Glutamatergic neuron (in vitro differentiated cells): ENCODE results near the gene MEP1A. TPM values are rescaled to one million over a fixed set of nuclear protein-coding genes. Genes with fewer than 3 reads are reported as not detected.

Experiments
- DNase-seq: peaks from one replicate; pipeline ENCODE4 v3.0.0; 2022
- H3K27ac Mint-ChIP-seq: one replicate; pipeline ENCODE4 v1.8.0; 2020; ENCODE audit warnings: mild to moderate bottlenecking, mixed read lengths, inconsistent platforms; ENCODE audit not compliant: unreplicated experiment
- H3K27me3 Mint-ChIP-seq: one replicate; pipeline ENCODE4 v1.8.0; 2020; ENCODE audit warnings: mild to moderate bottlenecking, moderate library complexity, mixed read lengths, inconsistent platforms; ENCODE audit not compliant: unreplicated experiment
- H3K36me3 Mint-ChIP-seq: one replicate; pipeline ENCODE4 v1.8.0; 2020; ENCODE audit warnings: mild to moderate bottlenecking, mixed read lengths, inconsistent platforms; ENCODE audit not compliant: unreplicated experiment
- H3K4me1 Mint-ChIP-seq: one replicate; pipeline ENCODE4 v1.8.0; 2020; ENCODE audit warnings: mild to moderate bottlenecking, low read depth, mixed read lengths, inconsistent platforms; ENCODE audit not compliant: unreplicated experiment
- H3K4me3 Mint-ChIP-seq: one replicate; pipeline ENCODE4 v1.8.0; 2020; ENCODE audit warnings: mild to moderate bottlenecking, mixed read lengths, inconsistent platforms; ENCODE audit not compliant: unreplicated experiment
- H3K9me3 Mint-ChIP-seq: one replicate; pipeline ENCODE4 v1.8.0; 2020; ENCODE audit warnings: mild to moderate bottlenecking, moderate library complexity, mixed read lengths, inconsistent platforms; ENCODE audit not compliant: unreplicated experiment
- total RNA-seq: library from RNA; stranded (reverse); fragmentation: NEBNext Ultra II Directional; extraction: Animal tissue kit (Norgen Biotek cat#: 25700); gene quantifications from one replicate; pipeline ENCODE4 v1.2.1, GENCODE V29; 2021; ENCODE audit not compliant: unreplicated experiment
- TF ChIP-seq, protein P1 (sequence below): fragments of 200-600 bp; sonication (generic); IDR thresholded peaks from one replicate; pipeline ENCODE4 v1.5.0; 2021; ENCODE audit not compliant: partially characterized antibody, unreplicated experiment

The MEP1A gene
- total RNA-seq, 1 donor from 2014 or later = not detected

DNA sequence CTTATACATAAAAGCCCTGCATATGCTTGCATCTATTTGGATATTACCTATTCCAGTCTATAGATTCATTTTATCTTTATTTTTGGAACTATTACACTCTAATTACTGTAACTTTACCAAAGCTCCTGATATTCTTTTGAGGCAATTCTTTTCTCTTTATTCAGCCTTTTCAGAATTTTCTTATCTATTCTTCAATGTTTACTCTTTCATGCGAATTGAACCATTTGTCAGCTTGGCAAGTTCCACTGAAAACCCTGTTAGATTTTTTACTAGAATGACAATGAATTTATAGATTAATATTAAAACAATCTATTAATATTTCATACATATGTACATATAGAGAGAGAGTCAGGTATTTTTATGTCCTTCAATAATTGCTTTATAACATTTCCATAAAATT is 554 bp upstream of the MEP1A start:
- no peaks in the 10 kb centered on the region for H3K27me3 Mint-ChIP-seq
- no peak for DNase-seq
- H3K36me3 Mint-ChIP-seq = no peaks in the 10 kb centered on the region
- H3K4me1 Mint-ChIP-seq = no peaks in the 10 kb centered on the region
- TF ChIP-seq, protein P1, sequence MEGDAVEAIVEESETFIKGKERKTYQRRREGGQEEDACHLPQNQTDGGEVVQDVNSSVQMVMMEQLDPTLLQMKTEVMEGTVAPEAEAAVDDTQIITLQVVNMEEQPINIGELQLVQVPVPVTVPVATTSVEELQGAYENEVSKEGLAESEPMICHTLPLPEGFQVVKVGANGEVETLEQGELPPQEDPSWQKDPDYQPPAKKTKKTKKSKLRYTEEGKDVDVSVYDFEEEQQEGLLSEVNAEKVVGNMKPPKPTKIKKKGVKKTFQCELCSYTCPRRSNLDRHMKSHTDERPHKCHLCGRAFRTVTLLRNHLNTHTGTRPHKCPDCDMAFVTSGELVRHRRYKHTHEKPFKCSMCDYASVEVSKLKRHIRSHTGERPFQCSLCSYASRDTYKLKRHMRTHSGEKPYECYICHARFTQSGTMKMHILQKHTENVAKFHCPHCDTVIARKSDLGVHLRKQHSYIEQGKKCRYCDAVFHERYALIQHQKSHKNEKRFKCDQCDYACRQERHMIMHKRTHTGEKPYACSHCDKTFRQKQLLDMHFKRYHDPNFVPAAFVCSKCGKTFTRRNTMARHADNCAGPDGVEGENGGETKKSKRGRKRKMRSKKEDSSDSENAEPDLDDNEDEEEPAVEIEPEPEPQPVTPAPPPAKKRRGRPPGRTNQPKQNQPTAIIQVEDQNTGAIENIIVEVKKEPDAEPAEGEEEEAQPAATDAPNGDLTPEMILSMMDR = no peak
- no peaks in the 10 kb centered on the region for H3K9me3 Mint-ChIP-seq
- no peak overlapping the region for H3K4me3 Mint-ChIP-seq
- no peak overlapping the region for H3K27ac Mint-ChIP-seq

DNA sequence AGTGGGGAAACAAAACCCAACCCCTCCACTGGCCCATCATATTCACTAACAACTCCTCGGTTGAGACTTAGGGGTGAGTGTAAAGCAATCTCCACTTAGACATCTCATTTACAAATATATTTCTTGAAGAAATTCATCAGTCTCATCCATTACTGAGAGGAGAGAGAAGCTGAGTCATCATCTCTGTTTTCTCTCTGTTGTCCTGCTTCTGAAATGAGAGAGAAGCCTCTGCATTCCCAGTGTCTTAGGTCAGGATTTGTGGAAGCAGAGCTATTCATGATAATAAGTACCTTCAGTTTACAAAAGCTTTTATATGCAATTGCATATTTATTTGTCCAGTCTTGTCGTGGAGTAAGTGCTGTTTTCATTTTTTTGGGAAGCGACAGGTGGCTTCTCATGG is 879 bp downstream of the MEP1A start:
- TF ChIP-seq, protein P1 = no peak
- Mint-ChIP-seq H3K36me3 (no peaks in the 10 kb centered on the region), H3K4me1 (no peaks in the 10 kb centered on the region), H3K4me3 (no peak overlapping the region), H3K27me3 (no peaks in the 10 kb centered on the region), H3K9me3 (no peaks in the 10 kb centered on the region), H3K27ac (no peak overlapping the region)
- DNase-seq = no peak

DNA sequence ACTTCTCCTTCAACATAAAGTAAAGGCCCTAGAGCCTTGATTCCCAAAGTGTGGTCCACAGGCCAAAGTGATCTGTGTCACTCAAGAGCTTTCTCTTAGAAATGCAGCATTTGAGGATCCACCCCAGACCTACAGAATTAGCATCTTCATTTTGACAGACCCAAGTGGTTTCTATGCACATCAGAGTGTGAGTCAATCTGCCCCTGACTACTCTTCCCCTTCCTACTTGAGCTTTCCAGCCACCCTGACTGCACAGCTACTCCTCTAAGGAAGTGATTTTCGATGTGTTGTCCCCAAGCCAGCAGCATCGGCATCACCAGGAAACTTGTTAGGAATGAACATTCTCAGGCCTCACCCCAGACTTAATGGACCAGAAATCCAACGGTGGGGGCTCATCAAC is 2.6 kb downstream of the MEP1A start:
- no peaks in the 10 kb centered on the region for H3K9me3 Mint-ChIP-seq
- H3K27me3 Mint-ChIP-seq = no peaks in the 10 kb centered on the region
- H3K36me3 Mint-ChIP-seq = no peaks in the 10 kb centered on the region
- no peak for DNase-seq
- H3K4me1 Mint-ChIP-seq = no peaks in the 10 kb centered on the region
- no peak overlapping the region for H3K4me3 Mint-ChIP-seq
- TF ChIP-seq, protein P1 = no peak
- H3K27ac Mint-ChIP-seq = no peak overlapping the region

DNA sequence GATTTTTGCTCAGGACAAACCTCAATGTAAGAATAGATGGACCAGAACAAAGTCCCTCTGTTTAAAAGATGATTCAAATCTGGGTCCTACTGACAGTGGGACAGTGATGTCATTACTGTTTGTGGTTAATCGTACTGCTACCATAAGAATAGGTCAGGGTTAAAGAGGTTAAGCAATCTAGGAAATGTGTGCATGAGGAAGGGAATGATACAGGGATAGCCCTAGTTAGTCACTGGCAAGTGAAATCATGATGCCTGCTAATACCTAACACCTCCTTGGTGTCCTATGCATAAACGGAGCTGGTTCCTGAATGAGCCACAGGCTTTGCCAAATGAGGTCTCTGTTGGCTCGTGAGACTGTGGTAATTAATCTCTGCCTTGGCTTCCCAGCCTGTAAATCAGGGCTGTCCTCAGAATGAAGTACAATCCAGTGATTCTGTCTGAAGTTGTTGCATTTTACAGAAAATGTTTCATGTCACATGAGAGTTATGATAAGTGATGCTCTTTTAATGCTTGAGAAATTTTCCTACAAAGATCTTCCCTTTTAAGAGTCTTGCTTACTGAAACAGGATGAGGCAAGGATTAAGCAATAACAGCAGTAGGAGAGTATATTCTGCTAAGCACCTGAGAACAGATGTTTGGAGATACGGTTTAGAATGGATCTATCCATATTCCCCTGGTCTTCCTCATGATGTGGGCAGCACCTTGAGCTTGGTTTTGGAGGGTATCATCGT is 3.8 kb downstream of the MEP1A start:
- no peak overlapping the region for H3K4me3 Mint-ChIP-seq
- H3K27ac Mint-ChIP-seq = no peak overlapping the region
- no peaks in the 10 kb centered on the region for H3K4me1 Mint-ChIP-seq
- TF ChIP-seq, protein P1 = no peak
- H3K27me3 Mint-ChIP-seq = no peaks in the 10 kb centered on the region
- no peaks in the 10 kb centered on the region for H3K36me3 Mint-ChIP-seq
- H3K9me3 Mint-ChIP-seq = no peaks in the 10 kb centered on the region
- DNase-seq = no peak

DNA sequence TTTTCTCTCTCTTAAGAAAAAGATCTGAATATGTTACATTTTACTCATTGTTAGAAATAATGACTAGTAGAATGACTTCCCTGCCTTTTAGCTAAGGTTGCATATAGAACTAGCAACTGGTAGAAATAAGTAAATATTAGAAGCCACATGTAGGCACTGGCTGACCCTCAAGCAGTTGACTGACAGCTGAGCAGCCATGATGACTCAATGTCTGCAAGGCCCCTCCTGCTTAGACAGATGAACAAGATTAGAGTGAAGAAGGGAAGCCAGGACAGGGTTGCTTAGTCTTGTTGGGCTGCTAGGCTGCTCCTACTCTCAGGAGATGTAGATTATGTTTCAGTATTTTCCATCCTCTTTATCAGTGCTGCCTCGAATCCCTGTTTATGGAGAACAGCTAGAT is 6.5 kb downstream of the MEP1A start:
- no peaks in the 10 kb centered on the region for H3K27me3 Mint-ChIP-seq
- no peaks in the 10 kb centered on the region for H3K36me3 Mint-ChIP-seq
- H3K4me1 Mint-ChIP-seq = no peaks in the 10 kb centered on the region
- no peak overlapping the region for H3K27ac Mint-ChIP-seq
- H3K4me3 Mint-ChIP-seq = no peak overlapping the region
- H3K9me3 Mint-ChIP-seq = no peaks in the 10 kb centered on the region
- TF ChIP-seq, protein P1 = no peak
- DNase-seq = no peak
